Body of pancreas (tissue), 4 donors: ENCODE data around the gene MYZAP. TPM values are rescaled to one million over a fixed set of nuclear protein-coding genes. Genes with fewer than 3 reads are reported as not detected.

Experiments used
- ATAC-seq: fragments of 150-250 bp; one replicate; pipeline ENCODE4 v1.9.1; 2016
- DNase-seq, 4 donors: peaks; one replicate each; pipeline ENCODE4 v3.0.0-alpha.2; 2019
- H3K27ac ChIP-seq, 4 donors: fragments of 200-600 bp; sonication (generic); 1 replicate in 3 of 4; 2 replicates in 1 of 4; pipeline versions ENCODE4 v1.5.1 to v1.6.1; 2016 to 2019; ENCODE audit warnings: mild to moderate bottlenecking in 1 of 4, mixed read lengths in 1 of 4, moderate library complexity in 1 of 4
- H3K27me3 ChIP-seq, 2 donors: fragments of 200-600 bp; sonication (generic); one replicate each; pipeline ENCODE4 v1.6.0; 2016; ENCODE audit warnings: mild to moderate bottlenecking in 1 of 2
- H3K36me3 ChIP-seq, 2 donors: fragments of 200-600 bp; sonication (generic); replicated peaks in 1 of 2; 2 replicates each; pipeline ENCODE4 v1.5.1; 2016; ENCODE audit warnings: low read depth in 2 of 2; ENCODE audit not compliant: insufficient read depth in 1 of 2
- H3K4me1 ChIP-seq: fragments of 200-600 bp; sonication (generic); one replicate; pipeline ENCODE4 v1.6.0; 2016
- H3K4me3 ChIP-seq, 2 donors: fragments of 200-600 bp; sonication (generic); 1 replicate in 1 of 2; 2 replicates in 1 of 2; pipeline ENCODE4 v1.5.1; 2016 to 2019
- H3K9me3 ChIP-seq, 3 donors: fragments of 200-600 bp; sonication (generic); 1 replicate in 2 of 3; 2 replicates in 1 of 3; pipeline ENCODE4 v1.5.1; 2016
- CTCF ChIP-seq, 7 experiments: fragments of 450-650 bp in 4 of 7; fragments of 200-600 bp in 3 of 7; sonication (generic) in 3 of 7; IDR thresholded peaks; one replicate each; pipeline ENCODE4 v1.5.1; 2016 to 2019; ENCODE audit warnings: antibody characterized with exemption in 7 of 7
- POLR2A ChIP-seq, 3 donors: fragments of 450-650 bp; IDR thresholded peaks; one replicate each; pipeline ENCODE4 v1.6.1; 2016; ENCODE audit warnings: antibody characterized with exemption in 3 of 3, mild to moderate bottlenecking in 2 of 3
- WGBS, 2 donors: methylation state at CpG; one replicate each; pipeline ENCODE4 v1.1.5; 2017; 5-methylcytosine and 5-hydroxymethylcytosine counted together
- intact Hi-C: fragments of 100-400 bp; cut with DNase I; formaldehyde crosslinking; loops from one replicate; pipeline ENCODE4 v1.15.1; 2023
- total RNA-seq, 2 donors: library from RNA; depleted of rRNA; stranded (reverse); fragments of >200 nt; gene quantifications; one replicate each; pipeline ENCODE4 v1.1.0, GENCODE V29; 2016

Gene MYZAP
- total RNA-seq, 2 donors from 2014 or later, result 10.9 to 16.3 TPM

DNA sequence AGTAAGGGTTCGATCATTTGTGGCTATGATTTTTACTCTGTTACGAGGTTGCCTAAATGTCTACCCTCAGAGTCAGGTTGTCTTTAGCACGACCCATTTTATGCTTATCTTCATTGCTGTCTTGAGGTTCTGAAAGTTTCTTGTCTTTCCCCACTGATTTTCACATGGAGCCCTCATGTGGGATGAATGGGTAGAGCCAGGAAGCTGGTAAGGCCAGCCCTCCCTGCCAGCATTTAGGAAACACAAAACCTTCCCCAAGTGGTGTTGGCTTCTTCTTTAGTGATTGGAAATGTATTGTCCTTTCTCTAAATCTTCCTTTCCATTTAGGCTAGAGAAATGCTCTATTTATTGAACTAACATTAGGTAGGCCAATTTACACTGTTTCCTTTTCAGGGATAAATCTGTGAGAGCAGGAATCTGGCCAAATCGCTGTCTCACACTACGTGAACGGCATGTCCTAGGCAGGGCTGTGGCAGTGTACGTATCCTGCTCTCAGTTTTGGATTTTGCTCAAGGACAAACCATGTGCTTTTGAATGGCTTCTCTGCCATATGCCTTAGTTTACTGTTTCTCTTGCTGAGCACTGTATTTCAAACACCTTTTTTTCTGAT is 43.7 kb downstream of the MYZAP start:
- peak; percentile 94 for ATAC-seq
- Histone ChIP-seq H3K27me3 (no peaks in the 10 kb centered on the region), H3K4me1 (peaks cover 62% of the 10 kb centered on the region), H3K4me3 (no peak overlapping the region), H3K9me3 (no peaks in the 10 kb centered on the region), H3K36me3 (peaks cover 0 to 10% of the 10 kb centered on the region in 2 donors), H3K27ac (peak overlapping the region; percentile 47 to 78 (median 68))
- intact Hi-C loops, result no loop called here
- TF ChIP-seq CTCF (IDR thresholded peaks at IDR 0.05) (peak in 3 of 7 experiments; percentile 10 to 29 (median 22)), POLR2A (IDR thresholded peaks at IDR 0.05) (no peak)
- DNase-seq, result peak; percentile 79 to 88 (median 85)
- WGBS, 2 donors, result 39 to 50% methylated on average over 7 of the region's 7 CpGs

DNA sequence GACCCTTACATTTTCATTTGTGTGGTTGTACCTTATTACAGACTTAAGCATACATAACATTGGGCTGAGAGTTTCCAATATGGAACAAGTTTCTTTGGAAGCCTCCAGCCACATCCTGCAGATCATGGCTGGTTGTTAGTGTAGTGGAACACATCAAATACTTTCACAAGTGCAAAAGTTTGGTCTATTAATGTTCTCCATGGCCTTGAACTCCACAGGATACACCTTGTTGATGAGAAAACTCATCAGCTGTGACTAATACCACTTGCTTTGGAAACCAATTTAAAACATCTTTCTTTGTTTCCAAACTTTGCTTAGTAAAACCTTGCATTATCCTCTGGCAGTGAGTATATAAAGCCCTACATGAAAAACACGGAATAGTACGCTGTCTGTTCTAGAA is 46.1 kb downstream of the MYZAP start:
- Histone ChIP-seq H3K4me1 (peaks cover 43% of the 10 kb centered on the region), H3K4me3 (no peak overlapping the region), H3K36me3 (peaks cover 0 to 14% of the 10 kb centered on the region in 2 donors), H3K9me3 (no peaks in the 10 kb centered on the region), H3K27ac (no peak overlapping the region), H3K27me3 (no peaks in the 10 kb centered on the region)
- DNase-seq (no peak), ATAC-seq (no peak)
- intact Hi-C loops, result no loop called here
- 87 to 98% methylated on average over 2 of the region's 2 CpGs for WGBS, 2 donors
- TF ChIP-seq POLR2A (IDR thresholded peaks at IDR 0.05) (no peak), CTCF (IDR thresholded peaks at IDR 0.05) (no peak)

GRCh38 chr15:57639306-57639705 is 47.6 kb downstream of the MYZAP start:
- H3K4me3 ChIP-seq, result no peak overlapping the region
- ATAC-seq (no peak), DNase-seq (no peak)
- H3K9me3 ChIP-seq, result no peaks in the 10 kb centered on the region
- WGBS, 2 donors, result 75 to 77% methylated on average over 5 to 6 of the region's 6 CpGs
- peaks cover 38% of the 10 kb centered on the region for H3K4me1 ChIP-seq
- TF ChIP-seq CTCF (IDR thresholded peaks at IDR 0.05) (no peak), POLR2A (IDR thresholded peaks at IDR 0.05) (no peak)
- intact Hi-C loops, result no loop called here
- H3K36me3 ChIP-seq, result peaks cover 0 to 14% of the 10 kb centered on the region in 2 donors
- no peak overlapping the region for H3K27ac ChIP-seq
- no peaks in the 10 kb centered on the region for H3K27me3 ChIP-seq

- H3K27me3 ChIP-seq, result no peaks in the 10 kb centered on the region
- peaks cover 0 to 14% of the 10 kb centered on the region in 2 donors for H3K36me3 ChIP-seq
- peaks cover 20% of the 10 kb centered on the region for H3K4me1 ChIP-seq
- no peak overlapping the region for H3K27ac ChIP-seq
- TF ChIP-seq POLR2A (IDR thresholded peaks at IDR 0.05) (no peak), CTCF (IDR thresholded peaks at IDR 0.05) (peak in 6 of 7 experiments; percentile 6 to 45 (median 24))
- ATAC-seq (peak; percentile 15), DNase-seq (peak in 2 of 4 donors; percentile 31 to 38)
- intact Hi-C loops, result no loop called here
- 63 to 67% methylated on average over 8 of the region's 8 CpGs for WGBS, 2 donors
- H3K4me3 ChIP-seq, result no peak overlapping the region
- H3K9me3 ChIP-seq, result no peaks in the 10 kb centered on the region
Measured at GRCh38 chr15:57640930-57641682, 49.4 kb downstream of the MYZAP start.
